KMS-11 (cell line): ENCODE measurements around the gene TPRG1.

Experiments used
- H2AFZ ChIP-seq: fragments of 200-600 bp; sonication (generic); 2 replicates; pipeline ENCODE4 v1.6.1; 2016; ENCODE audit warnings: antibody characterized with exemption, mixed run types, low read depth
- H3K27ac ChIP-seq: fragments of 200-600 bp; sonication (generic); 2 replicates; pipeline ENCODE4 v1.6.1; 2016; ENCODE audit warnings: mild to moderate bottlenecking, mixed run types
- H3K27me3 ChIP-seq: fragments of 200-600 bp; sonication (generic); 2 replicates; pipeline ENCODE4 v1.6.1; 2017; ENCODE audit warnings: mild to moderate bottlenecking, low read depth, mixed run types, moderate library complexity; ENCODE audit not compliant: insufficient read depth
- H3K36me3 ChIP-seq: fragments of 200-600 bp; sonication (generic); 2 replicates; pipeline ENCODE4 v1.6.1; 2017; ENCODE audit warnings: mild to moderate bottlenecking, mixed run types; ENCODE audit not compliant: insufficient read depth
- H3K4me1 ChIP-seq: fragments of 200-600 bp; sonication (generic); 2 replicates; pipeline ENCODE4 v1.6.1; 2016; ENCODE audit warnings: mild to moderate bottlenecking, low read depth, mixed run types; ENCODE audit not compliant: poor library complexity, severe bottlenecking
- H3K4me2 ChIP-seq: fragments of 200-600 bp; sonication (generic); 2 replicates; pipeline ENCODE4 v1.7.0; 2016; ENCODE audit warnings: mild to moderate bottlenecking, mixed run types
- H3K4me3 ChIP-seq: fragments of 200-600 bp; sonication (generic); IDR thresholded peaks from 2 replicates; pipeline ENCODE4 v1.6.1; 2017; ENCODE audit warnings: low read depth, low read length, mixed read lengths; ENCODE audit not compliant: insufficient read depth
- H3K79me2 ChIP-seq: fragments of 200-600 bp; sonication (generic); 2 replicates; pipeline ENCODE4 v1.6.1; 2016; ENCODE audit warnings: low read depth, mixed run types; ENCODE audit not compliant: insufficient read depth
- H3K9ac ChIP-seq: fragments of 200-600 bp; sonication (generic); 2 replicates; pipeline ENCODE4 v1.6.1; 2016; ENCODE audit warnings: mild to moderate bottlenecking, mixed run types
- H4K20me1 ChIP-seq: fragments of 200-600 bp; sonication (generic); 2 replicates; pipeline ENCODE4 v1.6.1; 2016; ENCODE audit warnings: mild to moderate bottlenecking, mixed run types; ENCODE audit not compliant: insufficient read depth
- TF ChIP-seq, protein P1 (sequence below): fragments of 200-600 bp; sonication (generic); conservative IDR thresholded peaks from 2 replicates; pipeline ENCODE4 v1.6.1; 2017; ENCODE audit warnings: low read depth, mild to moderate bottlenecking, antibody characterized with exemption, low read length, moderate library complexity, mixed read lengths

TPRG1 gene

GRCh38 chr3:189202106-189202505, 30.3 kb downstream of the TPRG1 start:
- no peaks in the 10 kb centered on the region for H3K4me1 ChIP-seq
- no peak overlapping the region for H3K4me3 ChIP-seq
- H3K27me3 ChIP-seq: no peaks in the 10 kb centered on the region
- H3K9ac ChIP-seq: no peak overlapping the region
- no peak overlapping the region for H2AFZ ChIP-seq
- no peak overlapping the region for H3K27ac ChIP-seq
- no peaks in the 10 kb centered on the region for H4K20me1 ChIP-seq
- TF ChIP-seq, protein P1, sequence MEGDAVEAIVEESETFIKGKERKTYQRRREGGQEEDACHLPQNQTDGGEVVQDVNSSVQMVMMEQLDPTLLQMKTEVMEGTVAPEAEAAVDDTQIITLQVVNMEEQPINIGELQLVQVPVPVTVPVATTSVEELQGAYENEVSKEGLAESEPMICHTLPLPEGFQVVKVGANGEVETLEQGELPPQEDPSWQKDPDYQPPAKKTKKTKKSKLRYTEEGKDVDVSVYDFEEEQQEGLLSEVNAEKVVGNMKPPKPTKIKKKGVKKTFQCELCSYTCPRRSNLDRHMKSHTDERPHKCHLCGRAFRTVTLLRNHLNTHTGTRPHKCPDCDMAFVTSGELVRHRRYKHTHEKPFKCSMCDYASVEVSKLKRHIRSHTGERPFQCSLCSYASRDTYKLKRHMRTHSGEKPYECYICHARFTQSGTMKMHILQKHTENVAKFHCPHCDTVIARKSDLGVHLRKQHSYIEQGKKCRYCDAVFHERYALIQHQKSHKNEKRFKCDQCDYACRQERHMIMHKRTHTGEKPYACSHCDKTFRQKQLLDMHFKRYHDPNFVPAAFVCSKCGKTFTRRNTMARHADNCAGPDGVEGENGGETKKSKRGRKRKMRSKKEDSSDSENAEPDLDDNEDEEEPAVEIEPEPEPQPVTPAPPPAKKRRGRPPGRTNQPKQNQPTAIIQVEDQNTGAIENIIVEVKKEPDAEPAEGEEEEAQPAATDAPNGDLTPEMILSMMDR: no peak
- no peaks in the 10 kb centered on the region for H3K36me3 ChIP-seq
- no peak overlapping the region for H3K4me2 ChIP-seq
- no peaks in the 10 kb centered on the region for H3K79me2 ChIP-seq

DNA sequence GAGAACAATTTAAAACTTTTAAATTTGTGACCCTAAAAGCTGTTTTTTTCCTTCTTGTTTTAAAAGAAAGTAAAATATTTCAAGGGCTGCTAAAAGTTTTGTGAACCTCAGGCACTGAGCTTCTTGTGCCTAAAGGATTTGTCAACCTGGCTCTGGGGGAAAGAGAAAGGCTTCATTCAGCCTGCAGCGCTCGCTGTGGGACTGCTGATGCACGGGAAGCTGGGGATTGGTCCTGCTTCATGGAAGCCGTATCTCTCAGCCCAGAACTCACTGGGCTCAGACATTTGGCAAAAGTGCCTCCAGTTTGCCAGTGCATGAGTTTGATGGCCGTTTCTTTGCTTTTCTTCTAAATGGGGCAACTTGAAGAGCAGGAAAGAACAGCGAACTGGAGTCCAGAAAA, 30.8 kb downstream of the TPRG1 start:
- TF ChIP-seq, protein P1: no peak
- Histone ChIP-seq H3K4me2 (no peak overlapping the region), H3K4me3 (no peak overlapping the region), H3K79me2 (no peaks in the 10 kb centered on the region), H3K27ac (no peak overlapping the region), H4K20me1 (no peaks in the 10 kb centered on the region), H3K4me1 (no peaks in the 10 kb centered on the region), H3K9ac (no peak overlapping the region), H2AFZ (no peak overlapping the region), H3K36me3 (no peaks in the 10 kb centered on the region), H3K27me3 (no peaks in the 10 kb centered on the region)

GRCh38 chr3:189204167-189204866, 32.5 kb downstream of the TPRG1 start:
- Histone ChIP-seq H2AFZ (no peak overlapping the region), H3K4me3 (no peak overlapping the region)
- TF ChIP-seq, protein P1: no peak

DNA sequence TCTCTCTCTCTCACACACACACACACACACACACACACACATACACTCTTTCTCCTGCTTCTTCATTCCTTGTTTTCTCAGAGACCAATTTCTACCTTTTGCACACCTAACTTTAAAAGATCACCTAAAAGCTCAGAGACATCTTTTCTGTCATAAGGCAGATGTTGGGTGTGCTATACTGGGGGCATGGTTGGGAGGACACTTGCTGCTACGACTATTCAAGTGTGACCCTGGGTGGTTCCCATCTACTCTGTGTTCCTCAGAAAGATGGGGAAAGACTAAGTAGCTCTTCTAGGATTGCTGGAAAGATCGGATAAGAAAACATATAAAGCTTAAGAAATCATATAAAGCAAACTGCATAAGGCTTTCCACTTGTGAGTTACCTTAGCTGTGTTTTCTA, 33.2 kb downstream of the TPRG1 start:
- Histone ChIP-seq H3K27ac (no peak overlapping the region), H3K79me2 (no peaks in the 10 kb centered on the region), H3K4me3 (no peak overlapping the region), H3K36me3 (no peaks in the 10 kb centered on the region), H2AFZ (no peak overlapping the region), H3K4me1 (no peaks in the 10 kb centered on the region), H4K20me1 (no peaks in the 10 kb centered on the region), H3K9ac (no peak overlapping the region), H3K4me2 (no peak overlapping the region), H3K27me3 (no peaks in the 10 kb centered on the region)
- TF ChIP-seq, protein P1: no peak

More at GRCh38 chr3:189204167-189204866, 32.5 kb downstream of the TPRG1 start:
- Histone ChIP-seq H3K4me2 (no peak overlapping the region), H3K79me2 (no peaks in the 10 kb centered on the region), H3K27me3 (no peaks in the 10 kb centered on the region), H3K9ac (no peak overlapping the region), H4K20me1 (no peaks in the 10 kb centered on the region), H3K4me1 (no peaks in the 10 kb centered on the region), H3K27ac (no peak overlapping the region), H3K36me3 (no peaks in the 10 kb centered on the region)
